Mucosa of gallbladder (tissue), 1 donor: ENCODE measurements around the gene C9orf152. TPM values are rescaled to one million over a fixed set of nuclear protein-coding genes. Genes with fewer than 3 reads are reported as not detected.

ENCODE experiments used
- total RNA-seq: library from RNA; stranded (reverse); gene quantifications from one replicate; pipeline ENCODE4 v1.2.1, GENCODE V29; 2021
- donor health status: DM: no; HTN: no; CAD: no.

Gene C9orf152
- total RNA-seq, 1 donor from 2014 or later = 44.4 TPM

Other genes starting within 250 kb of the C9orf152 start
- gene TXN, start 48.3 kb upstream of the C9orf152 start, total RNA-seq = 158 TPM
- not detected for gene TXNDC8, start 129.7 kb upstream of the C9orf152 start, total RNA-seq